GM23248 (cell line): ENCODE measurements around the gene NAALADL1. TPM values are rescaled to one million over a fixed set of nuclear protein-coding genes. Genes with fewer than 3 reads are reported as not detected.
A peak's percentile ranks its signal among the peaks of the same experiment; 100 is the strongest.
"Not testable (repeated sequence)": the region's sequence is repeated elsewhere in the genome, so short reads cannot be mapped to it uniquely, and the experiment has no call there.

Experiments
- DNase-seq: peaks from one replicate; pipeline ENCODE4 v3.0.0-alpha.2; 2015
- H2AFZ ChIP-seq: fragments of 200-600 bp; sonication (generic); 2 replicates; pipeline ENCODE4 v1.6.1; 2016; ENCODE audit warnings: antibody characterized with exemption
- H3F3A ChIP-seq: fragments of 200-600 bp; sonication (generic); 2 replicates; pipeline ENCODE4 v1.6.1; 2016; ENCODE audit warnings: mild to moderate bottlenecking, antibody characterized with exemption, mixed run types; ENCODE audit not compliant: insufficient read depth
- H3K27ac ChIP-seq: fragments of 200-600 bp; sonication (generic); 2 replicates; pipeline ENCODE4 v1.5.1; 2016; ENCODE audit warnings: mild to moderate bottlenecking
- H3K27me3 ChIP-seq: fragments of 200-600 bp; sonication (generic); replicated peaks from 2 replicates; pipeline ENCODE4 v1.6.1; 2016; ENCODE audit warnings: mild to moderate bottlenecking; ENCODE audit not compliant: insufficient read depth
- H3K36me3 ChIP-seq: fragments of 200-600 bp; sonication (generic); 2 replicates; pipeline ENCODE4 v1.6.1; 2016; ENCODE audit warnings: low read depth, mild to moderate bottlenecking
- H3K4me1 ChIP-seq: fragments of 200-600 bp; sonication (generic); 2 replicates; pipeline ENCODE4 v1.6.1; 2016; ENCODE audit warnings: mild to moderate bottlenecking; ENCODE audit not compliant: insufficient read depth
- H3K4me2 ChIP-seq: fragments of 200-600 bp; sonication (generic); one replicate; pipeline ENCODE4 v1.6.1; 2016; ENCODE audit warnings: mild to moderate bottlenecking; ENCODE audit not compliant: unreplicated experiment
- H3K4me3 ChIP-seq: fragments of 200-600 bp; sonication (generic); 2 replicates; pipeline ENCODE4 v1.5.1; 2016; ENCODE audit warnings: mild to moderate bottlenecking
- H3K79me2 ChIP-seq: fragments of 200-600 bp; sonication (generic); 2 replicates; pipeline ENCODE4 v1.6.1; 2016; ENCODE audit warnings: mild to moderate bottlenecking; ENCODE audit not compliant: insufficient read depth
- H3K9ac ChIP-seq: fragments of 200-600 bp; sonication (generic); 2 replicates; pipeline ENCODE4 v1.6.1; 2016; ENCODE audit warnings: mild to moderate bottlenecking
- H3K9me2 ChIP-seq: fragments of 200-600 bp; sonication (generic); 2 replicates; pipeline ENCODE4 v1.6.1; 2016; ENCODE audit warnings: mixed run types, mild to moderate bottlenecking, moderate library complexity; ENCODE audit not compliant: insufficient read depth
- H3K9me3 ChIP-seq: fragments of 200-600 bp; sonication (generic); one replicate; pipeline ENCODE4 v1.6.1; 2017; ENCODE audit warnings: low read depth
- H4K20me1 ChIP-seq: fragments of 200-600 bp; sonication (generic); 2 replicates; pipeline ENCODE4 v1.6.0; 2016; ENCODE audit not compliant: insufficient read depth
- EZH2 ChIP-seq: fragments of 200-600 bp; sonication (generic); IDR thresholded peaks from 2 replicates; pipeline ENCODE4 v1.6.1; 2018; ENCODE audit warnings: antibody characterized with exemption, mild to moderate bottlenecking; ENCODE audit not compliant: insufficient read depth, poor library complexity, severe bottlenecking
- EZH2phosphoT487 ChIP-seq: fragments of 200-600 bp; sonication (generic); IDR thresholded peaks from 2 replicates; pipeline ENCODE4 v1.6.1; 2018; ENCODE audit warnings: antibody characterized with exemption, moderate library complexity, mild to moderate bottlenecking, low read depth; ENCODE audit not compliant: insufficient read depth
- WGBS, 2 experiments: methylation state at CpG; one replicate each; pipeline ENCODE4 v1.1.6; 2015 to 2017; ENCODE audit warnings: low lambda C conversion rate in 2 of 2, low coverage in 1 of 2; ENCODE audit errors: missing lambda C conversion rate in 2 of 2; 5-methylcytosine and 5-hydroxymethylcytosine counted together
- in situ Hi-C: fragments of 300-500 bp; cut with MboI; formaldehyde crosslinking; loops from 2 replicates; pipeline ENCODE4 v1.15.0; 2020
- polyA plus RNA-seq: library from polyadenylated mRNA; unstranded; fragments of >200 nt; fragmentation: Nextera tagmentation; extraction: Ambion mirVana; gene quantifications from 2 replicates; pipeline ENCODE4 v1.2.1, GENCODE V29; 2016
- total RNA-seq: library from RNA; depleted of rRNA; stranded (reverse); fragments of >200 nt; shearing (Covaris generic); gene quantifications from 2 replicates; pipeline ENCODE4 v1.2.3, GENCODE V29; 2014

NAALADL1 gene
- total and polyA plus RNA-seq, 2 experiments from 2014 or later: 26.6 to 40.7 TPM

DNA sequence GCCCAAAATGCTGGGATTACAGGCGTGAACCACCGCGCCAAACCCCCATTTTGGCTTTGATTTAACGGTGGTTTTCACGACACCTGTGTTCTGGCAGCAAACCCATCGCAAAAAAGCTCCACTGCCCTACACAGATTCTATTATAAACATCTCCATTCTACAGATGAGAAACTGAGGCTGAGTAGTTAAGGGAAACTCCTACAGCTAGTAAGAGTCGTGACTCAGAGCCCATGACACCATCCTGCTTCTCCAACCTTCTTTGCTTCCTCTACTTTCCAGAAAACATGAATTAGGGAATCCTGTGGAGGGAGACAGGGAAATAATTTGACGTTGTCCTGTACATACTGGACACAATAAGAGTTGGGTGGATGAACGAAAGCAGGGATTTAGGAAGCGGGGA is 31.5 kb downstream of the NAALADL1 start:
- Histone ChIP-seq H3K27ac (peak overlapping the region; percentile 56), H3K27me3 (no peaks in the 10 kb centered on the region), H3F3A (peaks cover 5% of the 10 kb centered on the region; the same call in 1 of the 2 replicates), H3K9ac (peak overlapping the region; percentile 74; the same call in 1 of the 2 replicates), H3K4me3 (peak overlapping the region; percentile 85), H3K4me2 (peak overlapping the region; percentile 74), H4K20me1 (no peaks in the 10 kb centered on the region), H3K36me3 (no peaks in the 10 kb centered on the region), H3K9me2 (no peaks in the 10 kb centered on the region), H3K79me2 (peaks cover 6% of the 10 kb centered on the region; the same call in 1 of the 2 replicates), H2AFZ (peak overlapping the region; percentile 93), H3K9me3 (no peaks in the 10 kb centered on the region), H3K4me1 (peaks cover 13% of the 10 kb centered on the region; the same call in 1 of the 2 replicates)
- WGBS, 2 experiments: 41 to 44% methylated on average over 10 of the region's 10 CpGs
- peak; percentile 72 for DNase-seq
- TF ChIP-seq EZH2 (no peak), EZH2phosphoT487 (no peak)
- in situ Hi-C loops: no loop called here

DNA sequence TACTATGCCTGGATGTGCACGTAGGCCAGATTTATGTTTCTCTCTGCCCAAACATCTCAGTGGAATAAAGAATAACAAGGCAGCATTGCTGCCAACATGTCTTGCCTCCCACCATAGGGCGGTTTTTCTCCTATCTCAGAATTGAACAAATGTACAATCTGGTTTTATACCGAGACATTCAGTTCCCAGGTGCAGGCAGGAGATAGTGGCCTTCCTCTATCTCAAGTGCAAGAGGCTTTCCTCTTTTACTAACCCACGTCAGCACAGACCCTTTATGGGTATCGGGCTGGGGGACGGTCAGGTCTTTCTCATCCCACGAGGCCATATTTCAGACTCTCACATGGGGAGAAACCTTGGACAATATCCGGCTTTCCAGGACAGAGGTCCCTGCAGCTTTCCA is 34.9 kb downstream of the NAALADL1 start:
- not testable (repeated sequence) for H3K79me2 ChIP-seq, H3K4me1 ChIP-seq
- WGBS, 2 experiments: 76 to 81% methylated on average over 8 of the region's 8 CpGs

GRCh38 chr11:65021509-65021908 is 36.8 kb downstream of the NAALADL1 start:
- no peaks in the 10 kb centered on the region for H3K27me3 ChIP-seq
- H3K79me2 ChIP-seq: 0 out of 2 replicates have a peak, but pooled peaks cover 3% of the 10 kb centered on the region
- WGBS, 2 experiments: 93 to 95% methylated on average over 6 to 11 of the region's 11 CpGs
- no peaks in the 10 kb centered on the region for H3K4me1 ChIP-seq
- H3K9me2 ChIP-seq: no peaks in the 10 kb centered on the region
- no peak overlapping the region for H3K4me2 ChIP-seq
- no peaks in the 10 kb centered on the region for H3F3A ChIP-seq
- H3K27ac ChIP-seq: no peak overlapping the region
- TF ChIP-seq EZH2phosphoT487 (no peak), EZH2 (no peak)
- no peak overlapping the region for H3K4me3 ChIP-seq
- in situ Hi-C loops: no loop called here
- no peak overlapping the region for H2AFZ ChIP-seq
- DNase-seq: no peak
- no peaks in the 10 kb centered on the region for H3K36me3 ChIP-seq
- H3K9me3 ChIP-seq: no peaks in the 10 kb centered on the region
- H4K20me1 ChIP-seq: no peaks in the 10 kb centered on the region
- no peak overlapping the region for H3K9ac ChIP-seq

More for the DNA sequence above, 34.9 kb downstream of the NAALADL1 start:
- H3K9ac ChIP-seq, H3K36me3 ChIP-seq, H4K20me1 ChIP-seq, H3F3A ChIP-seq, H2AFZ ChIP-seq, H3K27ac ChIP-seq, H3K9me2 ChIP-seq, H3K4me3 ChIP-seq, in situ Hi-C loops, H3K9me3 ChIP-seq, H3K4me2 ChIP-seq, DNase-seq, H3K27me3 ChIP-seq: not testable (repeated sequence)

- no peaks in the 10 kb centered on the region for H3K27me3 ChIP-seq
- H3K9ac ChIP-seq: no peak overlapping the region
- H3K79me2 ChIP-seq: 0 out of 2 replicates have a peak, but pooled peaks cover 5% of the 10 kb centered on the region
- no peak for DNase-seq
- TF ChIP-seq EZH2 (no peak), EZH2phosphoT487 (no peak)
- H3F3A ChIP-seq: no peaks in the 10 kb centered on the region
- H3K4me2 ChIP-seq: no peak overlapping the region
- H3K27ac ChIP-seq: no peak overlapping the region
- no peaks in the 10 kb centered on the region for H3K36me3 ChIP-seq
- H2AFZ ChIP-seq: no peak overlapping the region
- in situ Hi-C loops: no loop called here
- no peaks in the 10 kb centered on the region for H3K9me2 ChIP-seq
- H3K4me1 ChIP-seq: no peaks in the 10 kb centered on the region
- 85 to 86% methylated on average over 3 of the region's 3 CpGs for WGBS, 2 experiments
- H4K20me1 ChIP-seq: no peaks in the 10 kb centered on the region
- no peak overlapping the region for H3K4me3 ChIP-seq
- no peaks in the 10 kb centered on the region for H3K9me3 ChIP-seq
These were observed 37.4 kb downstream of the NAALADL1 start for GRCh38 chr11:65021003-65021402.

- Histone ChIP-seq H3K4me1 (no peaks in the 10 kb centered on the region), H3K9me2 (no peaks in the 10 kb centered on the region), H3K27ac (no peak overlapping the region), H3K36me3 (no peaks in the 10 kb centered on the region), H3F3A (no peaks in the 10 kb centered on the region), H4K20me1 (no peaks in the 10 kb centered on the region), H3K4me3 (no peak overlapping the region), H3K9ac (no peak overlapping the region), H3K9me3 (no peaks in the 10 kb centered on the region), H3K27me3 (no peaks in the 10 kb centered on the region), H3K79me2 (peaks cover 16% of the 10 kb centered on the region), H3K4me2 (no peak overlapping the region), H2AFZ (no peak overlapping the region)
- no peak for DNase-seq
- 87 to 88% methylated on average over 7 of the region's 7 CpGs for WGBS, 2 experiments
- TF ChIP-seq EZH2 (no peak), EZH2phosphoT487 (no peak)
- in situ Hi-C loops: no loop called here
These were observed 38.5 kb downstream of the NAALADL1 start for GRCh38 chr11:65019824-65020223.
